GM21515 (cell line): ENCODE measurements around the gene FAM163A.
"Not testable (repeated sequence)": the region's sequence is repeated elsewhere in the genome, so short reads cannot be mapped to it uniquely, and the experiment has no call there.

ENCODE experiments used
- ATAC-seq: cut with Tn5 transposase; IDR thresholded peaks from one replicate; pipeline ENCODE4 v1.9.1; 2021; ENCODE audit not compliant: unreplicated experiment

The FAM163A gene

DNA sequence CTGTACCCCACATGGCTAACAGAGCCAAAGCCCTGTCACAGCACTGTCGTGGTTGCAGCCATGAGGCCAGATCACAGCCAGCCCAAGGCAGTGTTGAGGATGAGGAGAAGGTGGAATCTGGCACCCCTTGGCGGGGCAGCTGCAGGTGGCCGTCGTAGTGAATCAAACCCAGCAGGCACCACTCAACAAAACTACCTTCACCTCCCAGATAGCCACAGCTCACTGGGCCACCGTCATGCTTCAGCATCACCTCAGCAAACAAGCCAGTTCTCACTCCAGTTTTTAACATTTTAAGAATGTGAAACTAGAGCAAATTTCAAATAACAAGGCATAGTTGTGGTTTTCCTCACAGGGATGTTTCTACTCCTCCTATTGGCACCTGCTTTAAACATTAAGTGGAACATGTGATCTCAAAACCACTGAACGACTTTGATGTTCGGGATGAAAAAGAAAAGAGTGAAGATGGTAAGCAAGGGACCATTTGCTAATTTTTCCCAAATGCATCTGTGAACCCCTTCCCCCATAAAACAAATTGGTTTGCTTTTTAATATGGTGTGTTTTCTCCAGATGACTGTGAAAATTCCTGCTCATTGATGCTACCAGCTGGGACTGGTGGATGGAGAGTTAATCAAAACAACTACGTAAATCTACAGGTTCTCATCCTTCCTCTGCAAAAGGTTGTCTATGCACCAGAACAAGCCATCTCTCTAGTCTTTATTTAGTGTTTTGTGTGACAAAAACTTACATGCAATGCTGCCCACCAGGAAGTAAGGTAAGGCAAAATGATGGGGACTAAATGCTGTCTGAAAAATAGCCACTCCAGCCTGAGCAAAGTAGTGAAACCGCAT, 89.0 kb downstream of the FAM163A start:
- ATAC-seq = no peak

- not testable (repeated sequence) for ATAC-seq
Measured at GRCh38 chr1:179836686-179837445, 93.8 kb downstream of the FAM163A start.

DNA sequence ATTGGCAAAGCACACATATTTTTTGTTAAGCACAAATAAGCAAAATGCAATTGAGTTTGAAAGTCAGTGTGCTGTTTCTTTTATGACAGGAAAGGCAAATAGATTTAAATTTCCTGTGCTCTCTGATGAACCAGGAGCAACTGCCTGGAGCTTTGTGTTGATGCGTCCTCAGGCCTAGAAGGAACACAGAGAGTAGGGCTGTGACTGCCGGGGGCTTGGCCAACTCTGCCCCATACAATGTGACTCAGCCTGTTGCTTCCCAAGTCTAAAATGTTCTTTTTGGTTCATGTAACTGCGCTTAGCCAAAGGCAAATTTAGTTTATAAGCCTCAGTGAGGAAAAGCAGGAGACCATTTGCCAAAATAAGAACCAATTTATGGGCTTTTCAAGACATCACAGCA, 97.0 kb downstream of the FAM163A start:
- ATAC-seq = no peak

- ATAC-seq = no peak
Measured at GRCh38 chr1:179848233-179848632, 105.1 kb downstream of the FAM163A start.

- no peak for ATAC-seq
Measured at GRCh38 chr1:179853102-179853501, 110.0 kb downstream of the FAM163A start.

DNA sequence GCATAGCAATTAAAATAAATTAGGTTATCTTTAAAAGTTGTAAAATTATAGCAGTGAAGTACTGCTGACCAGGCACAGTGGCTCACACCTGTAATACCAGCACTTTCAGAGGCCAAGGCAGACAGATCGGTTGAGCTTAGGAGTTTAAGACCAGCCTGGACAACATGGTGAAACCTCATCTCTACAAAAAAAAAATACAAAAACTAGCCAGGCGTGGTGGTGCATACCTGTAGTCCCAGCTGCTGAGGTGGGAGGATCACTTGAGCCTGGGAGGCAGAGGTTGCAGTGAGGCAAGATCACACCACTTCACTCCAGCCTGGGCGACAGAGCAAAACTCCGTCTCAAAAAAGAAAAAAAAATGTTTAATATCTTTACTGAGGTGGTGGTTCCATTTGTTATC, 112.7 kb downstream of the FAM163A start:
- ATAC-seq = not testable (repeated sequence)

DNA sequence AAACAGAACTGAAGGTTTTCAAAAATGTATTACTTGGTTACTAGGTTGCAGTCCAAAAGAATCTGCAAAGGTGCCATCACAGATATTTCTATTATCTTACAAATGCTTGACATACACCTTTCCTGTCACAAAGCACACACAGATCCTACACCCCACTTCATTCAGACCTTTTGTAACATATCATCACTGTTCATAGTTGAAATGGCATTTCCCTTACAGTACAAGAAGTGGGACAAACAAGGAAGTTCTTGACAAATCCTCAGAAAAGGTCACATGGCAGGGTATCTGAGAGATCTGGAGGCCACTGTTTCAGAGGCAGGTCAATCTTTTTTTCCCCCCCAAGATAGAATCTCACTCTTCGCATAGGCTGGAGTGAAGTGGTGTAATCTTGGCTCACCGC, 113.2 kb downstream of the FAM163A start:
- ATAC-seq = no peak

DNA sequence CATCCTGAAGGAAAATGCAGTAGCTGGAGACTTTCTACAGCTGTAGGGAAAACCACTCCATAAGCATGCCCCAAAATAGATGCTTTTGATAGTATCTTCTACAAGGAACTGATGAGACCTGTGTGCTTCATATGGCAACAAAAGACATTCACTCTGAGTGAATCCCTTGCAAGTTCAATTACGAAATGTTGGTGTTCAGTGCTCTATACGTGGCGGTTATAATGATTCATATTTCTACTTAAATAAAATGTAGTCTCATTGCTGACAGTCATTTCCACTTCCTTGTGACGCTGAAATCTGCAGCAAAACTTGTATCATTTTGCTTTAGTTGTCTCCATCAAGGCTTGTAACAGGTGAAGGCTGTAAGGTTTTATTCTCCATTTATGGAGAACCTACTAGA, 113.9 kb downstream of the FAM163A start:
- no peak for ATAC-seq

- ATAC-seq = no peak
Measured at GRCh38 chr1:179860652-179861051, 117.6 kb downstream of the FAM163A start.

- no peak for ATAC-seq
Measured at GRCh38 chr1:179865377-179865776, 122.3 kb downstream of the FAM163A start.
